ENCODE results near the gene OR2J2. TPM values are rescaled to one million over a fixed set of nuclear protein-coding genes. Genes with fewer than 3 reads are reported as not detected.

The OR2J2 gene
- total RNA-seq, 2 donors from 2014 or later = not detected

Other genes starting within 250 kb of the OR2J2 start
- gene TRIM27, start 246.9 kb upstream of the OR2J2 start, total RNA-seq = 10 to 100 TPM; 56.3 to 69.2 TPM
- gene ZNF311, start 165.6 kb upstream of the OR2J2 start, total RNA-seq = not detected
- not detected for gene OR2W1, start 125.7 kb upstream of the OR2J2 start, total RNA-seq
- not detected for gene OR2B3, start 83.6 kb upstream of the OR2J2 start, total RNA-seq
- not detected for gene OR2J1, start 71.4 kb upstream of the OR2J2 start, total RNA-seq
- not detected for gene OR2J3, start 62.8 kb upstream of the OR2J2 start, total RNA-seq
- gene OR14J1, start 130.8 kb downstream of the OR2J2 start, total RNA-seq = not detected
- not detected for gene OR5V1, start 198.0 kb downstream of the OR2J2 start, total RNA-seq
- not detected for gene OR12D3, start 204.4 kb downstream of the OR2J2 start, total RNA-seq
- gene OR12D2, start 224.7 kb downstream of the OR2J2 start, total RNA-seq = not detected
- not detected for gene OR12D1, start 244.0 kb downstream of the OR2J2 start, total RNA-seq

Measured in body of pancreas (tissue), 2 donors.